G401 (cell line): Measurements from ENCODE around the gene FZD10. TPM values are rescaled to one million over a fixed set of nuclear protein-coding genes. Genes with fewer than 3 reads are reported as not detected.

Experiments used
- DNase-seq: peaks from one replicate; pipeline ENCODE4 v3.0.0-alpha.2; 2015; ENCODE audit warnings: low spot score
- in situ Hi-C: cut with HindIII; loops from 2 replicates; pipeline ENCODE4 v1.10.0; 2016; ENCODE audit warnings: low sequenced_read_pairs, mixed read lengths
- total RNA-seq: library from RNA; depleted of rRNA; stranded (reverse); fragments of >200 nt; shearing (Covaris generic); gene quantifications from 2 replicates; pipeline ENCODE4 v1.2.3, GENCODE V29; 2014

Gene FZD10
- total RNA-seq, 1 experiment from 2014 or later, result not detected

- in situ Hi-C loops, result no loop called here
- DNase-seq, result no peak
Measured at GRCh38 chr12:130147875-130148596, 14.2 kb upstream of the FZD10 start.

GRCh38 chr12:130151846-130152245 is 10.4 kb upstream of the FZD10 start:
- DNase-seq, result no peak
- in situ Hi-C loops, result no loop called here

- in situ Hi-C loops, result no loop called here
- DNase-seq, result no peak
Measured at GRCh38 chr12:130152386-130152785, 9.9 kb upstream of the FZD10 start.

- no peak for DNase-seq
- in situ Hi-C loops, result no loop called here
Measured at GRCh38 chr12:130153803-130154202, 8.5 kb upstream of the FZD10 start.

- DNase-seq, result no peak
- in situ Hi-C loops, result no loop called here
Measured at GRCh38 chr12:130154276-130155070, 7.8 kb upstream of the FZD10 start.

GRCh38 chr12:130155416-130156073 is 6.7 kb upstream of the FZD10 start:
- in situ Hi-C loops, result no loop called here
- DNase-seq, result no peak

GRCh38 chr12:130156652-130157275 is 5.5 kb upstream of the FZD10 start:
- no peak for DNase-seq
- in situ Hi-C loops, result no loop called here

- no peak for DNase-seq
- in situ Hi-C loops, result no loop called here
Measured at GRCh38 chr12:130157998-130158753, 4.1 kb upstream of the FZD10 start.

GRCh38 chr12:130158754-130159059 is 3.6 kb upstream of the FZD10 start:
- no peak for DNase-seq
- in situ Hi-C loops, result no loop called here

- no peak for DNase-seq
- in situ Hi-C loops, result no loop called here
Measured at GRCh38 chr12:130160306-130160705, 2.0 kb upstream of the FZD10 start.

- in situ Hi-C loops, result no loop called here
- no peak for DNase-seq
Measured at GRCh38 chr12:130160711-130161231, 1.5 kb upstream of the FZD10 start.

- DNase-seq, result no peak
- in situ Hi-C loops, result no loop called here
Measured at GRCh38 chr12:130161261-130162243, 712 bp upstream of the FZD10 start.

- in situ Hi-C loops, result no loop called here
- DNase-seq, result no peak
Measured at GRCh38 chr12:130162745-130163460, 639 bp downstream of the FZD10 start.

- DNase-seq, result no peak
- in situ Hi-C loops, result no loop called here
Measured at GRCh38 chr12:130163461-130164215, 1.4 kb downstream of the FZD10 start.

GRCh38 chr12:130164216-130164542 is 1.9 kb downstream of the FZD10 start:
- DNase-seq, result no peak
- in situ Hi-C loops, result no loop called here

- in situ Hi-C loops, result no loop called here
- DNase-seq, result no peak
Measured at GRCh38 chr12:130164936-130165335, 2.7 kb downstream of the FZD10 start.

GRCh38 chr12:130166306-130166705 is 4.0 kb downstream of the FZD10 start:
- in situ Hi-C loops, result no loop called here
- DNase-seq, result no peak
